Gastroesophageal sphincter (tissue), 4 donors: ENCODE data around the gene VAV2. TPM values are rescaled to one million over a fixed set of nuclear protein-coding genes. Genes with fewer than 3 reads are reported as not detected.

Experiments
- ATAC-seq: fragments of 150-250 bp; one replicate; pipeline ENCODE4 v1.9.1; 2016; ENCODE audit warnings: mild to moderate bottlenecking, moderate library complexity
- H3K27ac ChIP-seq, 4 donors: fragments of 200-600 bp; sonication (generic) in 3 of 4; 1 replicate in 3 of 4; 2 replicates in 1 of 4; pipeline ENCODE4 v1.5.1; 2016 to 2019
- H3K27me3 ChIP-seq: fragments of 200-600 bp; sonication (generic); one replicate; pipeline ENCODE4 v1.5.1; 2019
- H3K36me3 ChIP-seq, 2 donors: fragments of 200-600 bp; sonication (generic); one replicate each; pipeline ENCODE4 v1.5.1; 2019; ENCODE audit warnings: control low read depth in 1 of 2
- H3K4me1 ChIP-seq, 3 donors: fragments of 200-600 bp; sonication (generic); 1 replicate in 2 of 3; 2 replicates in 1 of 3; pipeline ENCODE4 v1.5.1; 2016 to 2019; ENCODE audit warnings: control low read depth in 2 of 3
- H3K4me3 ChIP-seq, 2 donors: fragments of 200-600 bp; sonication (generic); one replicate each; pipeline ENCODE4 v1.5.1; 2019; ENCODE audit warnings: mild to moderate bottlenecking in 1 of 2, moderate library complexity in 1 of 2
- H3K9me3 ChIP-seq, 3 donors: fragments of 200-600 bp; sonication (generic); one replicate each; pipeline ENCODE4 v1.5.1; 2017 to 2019; ENCODE audit warnings: control low read depth in 2 of 3
- CTCF ChIP-seq, 4 experiments: fragments of 200-600 bp in 2 of 4; fragments of 450-650 bp in 2 of 4; sonication (generic) in 1 of 4; IDR thresholded peaks; one replicate each; pipeline ENCODE4 v1.5.1; 2017 to 2019; ENCODE audit warnings: antibody characterized with exemption in 4 of 4, mild to moderate bottlenecking in 2 of 4, moderate library complexity in 2 of 4
- EP300 ChIP-seq: sonication (generic); formaldehyde crosslinking; IDR thresholded peaks from one replicate; pipeline ENCODE4 v1.6.1; 2017; ENCODE audit warnings: antibody characterized with exemption, mild to moderate bottlenecking
- POLR2A ChIP-seq, 2 donors: fragments of 450-650 bp; IDR thresholded peaks; one replicate each; pipeline ENCODE4 v1.6.1; 2017; ENCODE audit warnings: antibody characterized with exemption in 2 of 2, mild to moderate bottlenecking in 2 of 2, moderate library complexity in 1 of 2
- POLR2AphosphoS5 ChIP-seq: sonication (generic); formaldehyde crosslinking; IDR thresholded peaks from one replicate; pipeline ENCODE4 v1.6.1; 2017; ENCODE audit warnings: antibody characterized with exemption
- WGBS, 2 donors: methylation state at CpG; one replicate each; pipeline ENCODE4 v1.1.5; 2018; ENCODE audit warnings: low coverage in 1 of 2; 5-methylcytosine and 5-hydroxymethylcytosine counted together
- total RNA-seq, 4 donors: library from RNA; depleted of rRNA; stranded (reverse); fragments of >200 nt; gene quantifications; one replicate each; pipeline ENCODE4 v1.1.0, GENCODE V29; 2016

VAV2 gene
- total RNA-seq, 4 donors from 2014 or later, result 7.7 to 16.8 (median 8.9) TPM

DNA sequence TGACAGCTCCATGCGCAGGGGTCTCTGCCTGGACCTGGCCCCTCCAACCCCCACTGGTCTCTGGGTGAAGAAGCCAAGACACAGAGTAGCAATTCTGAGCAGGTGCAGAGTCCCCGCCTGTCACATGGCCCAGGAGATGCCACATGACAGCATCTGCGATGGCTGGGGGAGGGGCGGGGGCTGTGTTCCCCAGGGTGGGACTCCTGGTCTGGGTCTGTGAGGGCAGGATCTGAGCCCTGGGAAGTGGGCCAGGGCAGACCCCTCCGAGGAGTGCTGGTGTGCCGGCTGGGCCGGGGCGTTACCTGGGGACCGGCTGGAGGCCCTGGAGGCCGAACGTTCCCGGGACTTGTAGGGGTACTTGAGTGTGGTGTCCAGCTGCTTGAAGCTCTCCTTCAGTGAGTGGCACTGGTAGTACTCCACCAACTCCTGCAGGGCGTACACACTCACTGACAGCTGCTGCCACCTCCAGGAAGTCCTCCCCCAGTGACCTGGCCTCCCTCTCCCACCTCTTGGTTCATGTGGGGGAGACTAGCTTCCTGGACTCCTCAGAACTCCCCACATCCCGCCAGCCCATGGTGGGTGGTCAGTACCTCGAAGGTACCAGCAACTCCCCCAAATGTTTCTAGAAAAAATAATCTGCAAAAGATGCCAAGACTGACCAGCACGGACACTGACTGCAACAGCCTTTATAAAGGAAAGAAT is 221.9 kb downstream of the VAV2 start:
- TF ChIP-seq CTCF (IDR thresholded peaks at IDR 0.05) (no peak), EP300 (no peak), POLR2A (IDR thresholded peaks at IDR 0.05) (no peak), POLR2AphosphoS5 (no peak)
- Histone ChIP-seq H3K27ac (no peak overlapping the region), H3K27me3 (no peaks in the 10 kb centered on the region), H3K36me3 (peaks cover 0 to 99% of the 10 kb centered on the region in 2 donors), H3K4me1 (no peaks in the 10 kb centered on the region), H3K4me3 (no peak overlapping the region), H3K9me3 (peaks cover 0 to 26% (median 0%) of the 10 kb centered on the region in 3 donors)
- ATAC-seq, result no peak
- 72 to 80% methylated on average over 2 of the region's 16 CpGs for WGBS, 2 donors

GRCh38 chr9:133769511-133770075 is 222.5 kb downstream of the VAV2 start:
- peaks cover 0 to 24% (median 0%) of the 10 kb centered on the region in 3 donors for H3K9me3 ChIP-seq
- no peak for ATAC-seq
- TF ChIP-seq EP300 (no peak), POLR2A (IDR thresholded peaks at IDR 0.05) (no peak), CTCF (IDR thresholded peaks at IDR 0.05) (no peak)

DNA sequence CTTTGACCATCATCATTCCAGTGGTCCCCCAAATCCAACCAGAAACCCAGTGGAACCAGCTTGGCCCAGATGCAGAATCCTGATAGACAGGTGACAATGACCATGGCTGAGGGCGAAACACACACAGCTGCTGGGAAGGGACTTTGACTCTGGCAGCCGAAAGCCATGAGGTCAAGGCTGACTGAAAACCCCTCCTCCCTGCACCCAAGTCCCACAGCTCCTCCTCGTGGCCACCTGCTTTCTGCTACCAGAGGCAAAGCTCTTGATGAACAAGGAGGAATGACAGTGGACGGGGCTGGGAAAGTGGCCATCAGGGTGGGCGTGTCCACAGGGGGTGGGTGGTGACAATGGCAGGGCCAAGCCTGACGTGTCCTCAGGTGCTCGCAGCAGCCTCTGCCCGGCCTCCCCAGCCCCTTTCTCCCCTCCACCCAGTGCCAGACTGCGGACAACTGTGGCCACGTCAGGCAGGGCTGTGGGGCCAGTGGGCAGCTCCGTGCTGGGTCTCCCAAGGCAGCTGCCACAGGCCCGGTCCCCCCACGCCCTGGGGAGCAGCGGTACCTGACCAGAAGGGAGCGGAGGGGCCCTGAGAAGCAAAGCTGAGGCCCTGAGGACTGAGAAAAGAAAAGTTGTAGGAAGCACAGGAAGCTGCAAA is 223.1 kb downstream of the VAV2 start:
- no peak overlapping the region for H3K4me3 ChIP-seq
- WGBS, 2 donors, result no CpG with 5 or more reads among the region's 15 CpGs
- H3K36me3 ChIP-seq, result peaks cover 0 to 95% of the 10 kb centered on the region in 2 donors
- no peak for TF ChIP-seq POLR2AphosphoS5
- TF ChIP-seq CTCF (IDR thresholded peaks at IDR 0.05), result no peak
- TF ChIP-seq POLR2A (IDR thresholded peaks at IDR 0.05), result no peak
- no peak for TF ChIP-seq EP300
- no peaks in the 10 kb centered on the region for H3K4me1 ChIP-seq
- H3K9me3 ChIP-seq, result peaks cover 0 to 18% (median 0%) of the 10 kb centered on the region in 3 donors
- H3K27me3 ChIP-seq, result no peaks in the 10 kb centered on the region
- H3K27ac ChIP-seq, result no peak overlapping the region
- ATAC-seq, result no peak

More at GRCh38 chr9:133769511-133770075, 222.5 kb downstream of the VAV2 start:
- Histone ChIP-seq H3K27me3 (no peaks in the 10 kb centered on the region), H3K36me3 (peaks cover 0 to 95% of the 10 kb centered on the region in 2 donors), H3K4me1 (no peaks in the 10 kb centered on the region), H3K4me3 (no peak overlapping the region), H3K27ac (no peak overlapping the region)
- whole genome bisulfite sequencing, 2 donors, result 60 to 92% methylated on average over 1 to 4 of the region's 17 CpGs

DNA sequence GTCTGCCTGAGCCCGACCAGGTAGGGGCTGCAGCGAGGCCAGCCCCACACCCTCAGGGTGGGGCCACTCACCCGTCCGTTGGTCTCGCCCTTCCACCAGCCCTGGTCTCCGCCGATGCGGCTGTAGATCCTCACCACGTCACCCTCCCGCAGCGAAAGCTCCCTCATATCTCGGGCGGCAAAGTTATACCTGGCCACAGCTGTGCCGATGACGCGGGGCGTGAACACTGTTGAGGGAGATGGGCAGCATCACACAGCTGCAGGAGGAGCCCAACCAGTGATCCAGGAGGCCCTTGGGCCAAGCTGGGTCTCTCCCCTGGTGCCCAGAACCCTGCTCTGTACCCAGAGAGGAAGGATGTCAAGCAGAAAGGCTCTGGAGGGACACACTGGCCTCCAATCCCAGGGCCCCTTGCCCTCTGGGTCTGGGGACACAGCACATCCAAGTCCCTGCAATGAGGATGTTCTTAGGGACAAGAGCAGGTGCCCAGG is 223.7 kb downstream of the VAV2 start:
- no peak overlapping the region for H3K4me3 ChIP-seq
- H3K27ac ChIP-seq, result no peak overlapping the region
- no peak for ATAC-seq
- peaks cover 0 to 16% (median 0%) of the 10 kb centered on the region in 3 donors for H3K9me3 ChIP-seq
- WGBS, 2 donors, result 87% methylated on average over 3 of the region's 17 CpGs; no CpG with 5 or more reads in 1 of the 2 donors
- no peaks in the 10 kb centered on the region for H3K27me3 ChIP-seq
- TF ChIP-seq EP300 (no peak), POLR2A (IDR thresholded peaks at IDR 0.05) (no peak), POLR2AphosphoS5 (no peak), CTCF (IDR thresholded peaks at IDR 0.05) (no peak)
- no peaks in the 10 kb centered on the region for H3K4me1 ChIP-seq
- peaks cover 0 to 95% of the 10 kb centered on the region in 2 donors for H3K36me3 ChIP-seq
